Measurements from ENCODE around the gene GLO1.
A peak's percentile ranks its signal among the peaks of the same experiment; 100 is the strongest.

Gene GLO1

DNA sequence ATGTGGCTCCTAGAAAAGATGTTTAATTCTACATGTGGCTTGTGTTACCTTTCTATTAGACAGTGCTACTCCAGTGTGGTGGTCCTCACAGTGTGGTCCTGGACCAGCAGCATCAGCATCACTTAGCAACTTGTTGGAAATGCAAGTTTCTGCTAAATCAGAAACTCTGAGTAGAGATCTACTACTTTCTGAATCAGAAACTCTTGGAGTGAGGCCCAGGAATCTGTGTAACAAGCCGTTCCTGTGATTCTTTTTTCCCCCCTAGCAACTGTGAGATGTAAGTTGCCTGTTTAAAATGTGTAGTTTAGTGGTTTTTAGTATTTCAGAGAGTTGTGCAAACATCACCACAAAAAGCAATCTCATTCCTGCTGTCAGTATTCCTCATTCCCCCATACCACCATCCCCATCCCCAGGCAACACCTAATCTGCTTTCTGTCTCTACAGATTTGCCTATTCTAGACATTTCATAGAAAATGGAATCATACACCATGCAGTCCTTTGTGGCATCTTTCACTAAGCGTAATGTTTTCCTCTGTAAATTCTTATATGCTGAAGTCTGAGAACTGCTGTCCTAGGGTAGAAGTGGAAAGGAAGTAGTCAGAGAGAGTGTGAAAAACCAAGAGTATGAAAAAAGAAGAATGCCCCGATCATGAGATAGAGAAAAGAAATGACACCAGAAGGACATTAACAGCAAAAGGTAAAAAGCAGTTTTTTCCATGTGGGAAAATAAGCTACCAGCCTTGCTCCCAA is 44.4 kb downstream of the GLO1 start:
- no peak for DNase-seq (ENCODE audit: low read depth in 2 of 2)

GRCh38 chr6:38656896-38657295 is 46.0 kb downstream of the GLO1 start:
- no peak for DNase-seq (ENCODE audit: low read depth in 2 of 2)

DNA sequence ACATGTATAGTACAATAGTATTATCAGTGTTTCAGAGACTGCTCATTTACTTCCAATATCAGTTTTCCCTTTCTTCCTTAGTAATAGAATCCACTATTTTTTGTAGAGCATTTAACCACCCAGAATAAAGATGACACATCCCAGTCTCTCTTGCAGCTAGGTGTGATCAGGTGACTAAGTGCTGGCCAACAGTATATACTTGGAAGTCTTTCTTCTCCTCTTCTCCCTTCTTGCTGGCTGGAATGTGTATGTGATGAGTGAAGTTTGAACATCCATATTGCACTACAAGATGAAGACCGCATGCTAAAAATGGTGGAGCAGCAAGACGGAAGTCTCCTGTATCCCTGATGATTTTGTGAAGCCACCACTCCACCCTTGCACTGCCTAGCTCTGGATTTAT is 48.7 kb downstream of the GLO1 start:
- no peak for DNase-seq (ENCODE audit: low read depth in 2 of 2)

DNA sequence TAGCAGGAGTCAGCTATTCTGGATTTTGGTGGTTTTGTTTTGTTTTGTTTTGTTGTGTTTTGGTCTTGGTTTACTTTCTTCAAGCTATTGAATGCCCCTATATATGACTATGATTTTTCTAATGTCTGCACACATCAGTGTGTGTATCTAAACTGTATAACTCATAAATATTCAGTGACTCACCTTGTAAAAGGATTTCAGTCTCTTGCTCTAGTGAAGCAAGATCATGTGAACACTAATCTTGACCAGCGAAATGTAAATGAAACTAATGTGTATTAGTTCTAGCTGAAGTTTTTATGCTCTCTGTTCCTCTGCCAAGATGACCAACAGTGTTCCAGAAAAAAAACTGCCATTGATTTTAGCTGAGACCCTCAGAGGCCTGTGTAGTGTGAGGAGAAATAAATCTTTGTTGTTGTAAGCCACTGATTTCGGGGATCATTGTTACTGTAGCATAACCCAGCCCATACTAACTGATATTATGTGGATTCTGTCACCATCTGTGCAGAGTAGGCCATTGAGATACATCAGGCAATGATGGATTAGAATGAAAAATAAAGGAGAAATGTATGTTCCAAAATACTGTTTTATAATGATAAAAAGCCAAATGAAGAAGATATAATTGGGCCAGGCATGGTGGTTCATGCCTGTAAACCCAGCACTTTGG is 51.7 kb downstream of the GLO1 start:
- DNase-seq (ENCODE audit: low read depth in 2 of 2) = no peak

GRCh38 chr6:38650207-38650752 is 52.7 kb downstream of the GLO1 start:
- no peak for DNase-seq (ENCODE audit: low read depth in 2 of 2)

GRCh38 chr6:38649744-38650143 is 53.2 kb downstream of the GLO1 start:
- DNase-seq (ENCODE audit: low read depth in 2 of 2) = no peak

DNA sequence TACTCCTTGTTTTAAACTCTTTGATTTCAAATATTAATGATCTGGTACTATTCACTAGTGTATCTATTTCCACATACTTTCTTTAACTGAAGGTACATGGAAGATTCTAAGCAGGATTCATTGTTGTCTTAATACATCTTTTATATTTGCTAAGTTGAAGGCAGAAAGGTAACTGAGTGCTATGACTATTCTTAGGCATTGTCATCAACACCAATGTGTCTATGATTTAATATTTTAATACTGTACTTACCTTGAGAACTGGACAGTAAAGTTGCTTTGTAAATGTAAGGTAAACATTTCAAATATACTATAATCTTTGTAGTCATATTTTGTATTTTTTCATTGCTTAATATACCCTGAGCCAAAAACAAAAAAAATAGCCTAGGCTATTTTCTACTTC is 54.3 kb downstream of the GLO1 start:
- no peak for DNase-seq (ENCODE audit: low read depth in 2 of 2)

- no peak for DNase-seq (ENCODE audit: low read depth in 2 of 2)
Observed at GRCh38 chr6:38646166-38646878, 56.6 kb downstream of the GLO1 start.

DNA sequence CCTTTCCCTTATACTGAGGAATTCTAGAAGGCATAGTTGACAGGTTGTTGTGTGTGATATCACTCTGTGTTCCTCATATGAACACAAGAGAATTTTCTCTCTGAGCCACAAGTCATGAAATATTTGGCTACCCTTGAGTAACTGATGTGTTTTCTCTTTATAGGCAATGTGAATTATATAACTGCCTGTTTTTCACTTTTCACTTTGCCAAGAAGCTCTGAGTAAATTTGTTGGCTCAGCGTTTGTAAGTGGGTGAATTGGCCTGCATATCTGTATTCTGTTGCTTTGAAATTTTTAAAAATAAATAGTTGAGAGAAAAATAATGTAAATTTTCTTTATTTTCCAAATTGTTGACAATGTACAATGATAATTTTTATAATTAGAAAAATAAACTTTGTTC is 58.0 kb downstream of the GLO1 start:
- DNase-seq (ENCODE audit: low read depth in 2 of 2) = no peak

GRCh38 chr6:38640216-38640909 is 62.6 kb downstream of the GLO1 start:
- no peak for DNase-seq (ENCODE audit: low read depth in 2 of 2)

DNA sequence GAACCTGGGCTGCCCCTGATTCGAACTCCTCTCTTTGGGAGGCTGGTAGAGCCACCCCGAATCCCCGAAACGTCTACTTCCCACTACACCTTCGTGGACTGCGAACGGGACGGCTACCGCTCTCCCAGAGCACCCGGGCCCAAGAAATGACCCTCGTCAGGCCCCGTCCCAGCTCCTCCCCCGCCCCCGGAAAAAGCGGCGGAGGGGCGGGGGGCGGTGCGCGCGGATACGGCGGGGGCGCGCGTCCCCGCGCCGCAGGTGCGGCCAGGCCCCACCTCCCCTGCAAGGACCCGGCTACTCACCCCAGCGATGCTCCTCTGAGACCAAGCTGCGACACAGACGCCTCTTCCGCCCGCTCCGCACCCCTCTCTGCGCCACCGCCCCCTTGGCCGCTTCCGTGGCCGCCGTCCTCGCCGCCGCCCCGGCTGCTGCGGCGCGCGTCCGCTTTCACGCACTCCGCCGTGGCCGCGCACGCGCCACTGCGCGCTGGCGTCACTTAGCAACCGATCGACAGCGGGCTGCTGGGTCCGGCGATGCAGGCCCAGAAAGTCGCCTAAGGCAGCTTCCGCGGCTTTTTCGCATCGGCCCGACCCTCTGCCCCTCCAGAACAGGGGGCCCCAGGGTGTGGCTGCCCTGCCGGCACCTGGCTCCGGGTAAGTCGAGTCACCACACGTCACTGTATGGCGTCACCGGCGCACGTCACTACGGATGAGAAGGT is 63.3 kb downstream of the GLO1 start, which contains the start of gene BTBD9:
TSS of gene BTBD9 (minus strand) at position 432 of the 718 bp plus-strand sequence.
- peak; percentile 46 to 65 for DNase-seq (ENCODE audit: low read depth in 2 of 2)

DNA sequence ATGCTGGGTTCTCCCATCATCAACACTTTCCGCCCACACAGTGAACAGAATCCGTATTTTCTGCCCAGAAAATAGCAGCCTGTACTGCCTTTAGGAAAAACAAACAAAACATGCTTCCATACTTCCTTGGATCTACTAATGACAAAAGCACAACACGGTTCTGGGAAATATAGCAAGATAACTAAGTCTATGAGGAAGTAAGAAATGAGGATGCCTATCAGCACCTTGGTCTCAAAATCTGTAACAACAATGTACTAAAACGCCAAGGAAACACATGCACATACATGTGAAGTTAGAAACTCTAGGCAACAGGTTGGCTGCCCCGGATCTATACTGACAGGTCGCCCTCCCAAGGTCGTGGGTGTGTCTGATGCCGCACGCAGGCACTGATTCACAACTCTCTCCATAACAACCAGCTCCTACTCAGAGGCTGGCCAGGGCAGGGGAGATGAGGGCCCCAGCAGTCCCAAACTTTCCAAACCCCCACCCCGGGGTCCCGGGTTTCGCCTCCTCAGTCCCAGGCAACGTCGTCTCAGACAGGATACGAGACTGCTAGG is 63.9 kb downstream of the GLO1 start:
- DNase-seq (ENCODE audit: low read depth in 2 of 2) = peak; percentile 40 to 51

DNA sequence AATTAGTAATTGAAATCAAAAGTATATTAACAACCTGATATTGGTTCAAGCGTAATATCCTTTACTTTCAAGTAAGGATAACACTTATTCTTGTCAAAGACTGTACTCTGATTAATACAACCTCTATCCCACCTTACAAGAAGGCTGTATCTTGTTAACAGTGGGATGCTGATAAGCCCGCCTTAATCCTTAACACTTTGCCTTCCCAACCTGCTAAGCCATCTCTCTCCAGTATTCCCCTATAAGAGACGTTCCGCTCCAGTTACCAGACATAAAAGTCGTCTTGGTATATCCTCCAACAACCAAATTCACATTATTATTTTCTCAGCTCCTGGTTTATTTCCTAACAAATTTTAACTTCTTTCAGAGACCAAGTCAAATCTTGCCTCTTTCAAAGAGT is 65.2 kb downstream of the GLO1 start:
- no peak for DNase-seq (ENCODE audit: low read depth in 2 of 2)

DNA sequence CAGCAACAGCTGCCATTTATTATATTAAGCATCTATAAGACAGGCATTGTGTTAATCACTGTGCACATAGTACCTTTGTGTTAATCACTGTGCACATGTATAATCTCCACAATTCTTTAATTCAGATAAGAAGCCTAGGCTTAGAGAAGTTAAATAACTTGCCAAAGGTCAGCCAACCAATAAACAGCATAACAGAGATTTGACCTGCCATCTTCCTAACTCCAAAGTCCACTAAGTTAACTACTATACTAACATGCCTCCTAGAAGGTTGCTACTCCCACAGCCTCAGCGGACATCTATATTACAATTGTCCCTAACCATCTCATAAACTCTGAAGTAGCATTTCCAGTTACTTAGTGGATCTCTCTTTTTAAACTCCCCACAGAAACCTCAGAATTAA is 66.9 kb downstream of the GLO1 start:
- DNase-seq (ENCODE audit: low read depth in 2 of 2) = no peak

- DNase-seq (ENCODE audit: low read depth in 2 of 2) = no peak
Observed at GRCh38 chr6:38634518-38634917, 68.4 kb downstream of the GLO1 start.

GRCh38 chr6:38632490-38632889 is 70.5 kb downstream of the GLO1 start:
- no peak for DNase-seq (ENCODE audit: low read depth in 2 of 2)

DNA sequence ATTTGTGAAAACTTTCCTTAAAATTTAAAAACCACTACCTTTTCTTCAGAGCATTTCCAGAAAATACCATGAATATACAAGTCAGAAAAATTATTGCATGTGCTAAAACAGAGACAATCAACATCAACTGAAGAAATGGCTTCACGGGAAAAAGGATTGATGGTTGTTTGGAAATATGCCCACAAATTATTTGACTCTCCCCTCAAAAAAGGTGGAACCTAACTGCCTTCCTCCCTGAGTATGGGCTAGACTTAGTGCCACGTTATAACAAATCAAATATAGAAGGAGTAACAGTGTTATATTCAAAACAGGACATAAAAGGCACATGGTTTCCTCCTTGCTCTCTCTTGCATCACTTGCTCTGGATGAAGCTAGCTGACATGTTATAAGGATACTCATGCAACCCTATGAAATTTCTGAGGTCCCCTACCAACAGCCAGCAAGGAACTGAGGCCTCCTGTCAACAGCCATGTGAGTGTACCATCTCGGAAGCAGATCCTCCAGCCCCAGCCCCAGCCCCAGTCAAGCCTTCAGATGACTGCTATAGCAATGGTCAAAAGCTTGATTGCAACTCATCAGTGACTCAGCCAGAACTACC is 71.7 kb downstream of the GLO1 start:
- no peak for DNase-seq (ENCODE audit: low read depth in 2 of 2)

Measured in stimulated activated CD8-positive, alpha-beta memory T cell treated with anti-CD3 and anti-CD28 coated beads, Interleukin-15, amount 100 ng/mL, for 4 hours (primary cell).